Thyroid gland (tissue), 4 donors: Measurements from ENCODE around the gene DNAL4.

ENCODE experiments used
- CTCF ChIP-seq, 6 experiments: fragments of 200-600 bp in 3 of 6; fragments of 450-650 bp in 3 of 6; sonication (generic) in 3 of 6; IDR thresholded peaks; one replicate each; pipeline ENCODE4 v1.5.1; 2016 to 2019; ENCODE audit warnings: antibody characterized with exemption in 6 of 6, mild to moderate bottlenecking in 2 of 6, inconsistent platforms in 1 of 6, moderate library complexity in 1 of 6
- POLR2A ChIP-seq, 2 donors: fragments of 450-650 bp; IDR thresholded peaks; one replicate each; pipeline ENCODE4 v1.6.1; 2017; ENCODE audit warnings: antibody characterized with exemption in 2 of 2, mild to moderate bottlenecking in 2 of 2, moderate library complexity in 1 of 2

DNA sequence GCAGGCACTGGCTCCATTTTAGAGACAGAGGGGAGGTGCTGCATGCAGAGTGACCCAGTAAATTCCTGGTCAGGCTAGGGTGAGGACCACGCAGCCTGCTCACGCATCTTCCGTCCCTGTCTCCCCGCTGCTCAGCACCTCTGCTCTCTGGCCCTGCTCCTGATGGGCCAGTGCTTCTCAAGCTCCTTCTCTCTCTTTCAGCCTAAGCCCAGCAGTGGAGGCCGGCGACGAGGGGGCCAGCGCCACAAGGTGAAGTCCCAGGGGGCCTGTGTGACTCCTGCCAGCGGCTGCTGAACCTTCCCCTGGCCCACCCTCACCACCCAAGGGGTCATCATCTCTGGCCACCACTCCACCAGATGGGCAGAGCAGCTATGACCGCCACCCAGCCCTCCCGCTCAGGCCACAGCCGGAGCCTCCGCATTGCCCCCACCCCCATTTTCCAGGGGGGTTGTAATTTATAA lies 63.5 kb downstream of the DNAL4 start:
- TF ChIP-seq CTCF (IDR thresholded peaks at IDR 0.05): no peak
- TF ChIP-seq POLR2A (IDR thresholded peaks at IDR 0.05): no peak
